Sigmoid colon (tissue), 3 donors: Measurements from ENCODE around the gene BID.

Source experiments
- CTCF ChIP-seq, 4 experiments: fragments of 450-650 bp in 3 of 4; fragments of 200-600 bp in 1 of 4; IDR thresholded peaks; one replicate each; pipeline ENCODE4 v1.5.1; 2016 to 2019; ENCODE audit warnings: antibody characterized with exemption in 4 of 4, mild to moderate bottlenecking in 3 of 4, moderate library complexity in 2 of 4
- POLR2A ChIP-seq, 2 donors: fragments of 450-650 bp; IDR thresholded peaks; one replicate each; pipeline ENCODE4 v1.6.1; 2016; ENCODE audit warnings: antibody characterized with exemption in 2 of 2, mild to moderate bottlenecking in 2 of 2, moderate library complexity in 2 of 2

- TF ChIP-seq POLR2A (IDR thresholded peaks at IDR 0.05) (no peak), CTCF (IDR thresholded peaks at IDR 0.05) (no peak)
Measured at GRCh38 chr22:17741866-17742526, 32.3 kb downstream of the BID start.
